HG02610 (cell line): ENCODE measurements around the gene PCSK1.

Experiments
- ATAC-seq: cut with Tn5 transposase; IDR thresholded peaks from one replicate; pipeline ENCODE4 v1.9.1; 2021; ENCODE audit warnings: mild to moderate bottlenecking, moderate library complexity; ENCODE audit not compliant: unreplicated experiment

Gene PCSK1

GRCh38 chr5:96433066-96433447, at the start of gene PCSK1:
Gene PCSK1 (minus strand): TSS chr5:96433248. CDS start chr5:96433042, 206 bp downstream.
- no peak for ATAC-seq

- no peak for ATAC-seq
Observed at GRCh38 chr5:96481867-96482266, 48.8 kb upstream of the PCSK1 start.

DNA sequence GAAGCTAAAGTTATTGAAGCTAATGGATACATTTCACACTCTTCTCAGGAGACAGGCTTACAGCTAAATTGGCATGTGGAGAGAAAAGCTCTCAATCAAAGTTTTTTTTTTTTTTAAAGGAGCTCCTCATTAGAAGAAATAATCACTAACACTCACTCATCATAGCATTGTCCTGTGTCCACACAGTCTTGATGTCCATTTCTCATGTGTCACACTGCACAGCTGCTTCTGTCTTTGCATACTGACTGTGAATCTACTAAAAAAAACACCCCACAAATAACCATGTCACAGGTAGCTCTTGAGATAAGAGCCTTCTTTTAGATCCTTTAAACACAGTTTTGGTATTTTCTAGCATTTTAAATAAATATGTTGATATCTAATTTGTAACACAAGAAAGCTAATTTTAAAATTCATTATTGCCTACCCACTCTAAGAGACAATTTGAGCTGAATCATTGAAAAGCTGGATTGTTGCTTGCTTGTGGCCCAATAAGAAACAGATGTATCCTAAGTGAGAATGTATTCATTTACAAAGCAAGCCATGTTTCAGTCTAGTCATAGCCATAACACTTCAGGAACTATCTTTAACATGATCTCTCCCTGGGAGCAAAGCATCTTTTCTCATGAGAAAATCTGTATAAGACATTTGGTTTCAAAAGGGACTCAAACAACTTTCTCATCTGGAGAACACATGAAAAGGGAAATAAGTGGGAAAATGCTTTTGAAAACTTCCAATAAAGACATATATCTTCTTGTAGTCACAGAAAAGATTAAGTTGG, 48.1 kb upstream of the PCSK1 start:
- ATAC-seq, result no peak

- ATAC-seq, result no peak
Observed at GRCh38 chr5:96478983-96479382, 45.9 kb upstream of the PCSK1 start.

DNA sequence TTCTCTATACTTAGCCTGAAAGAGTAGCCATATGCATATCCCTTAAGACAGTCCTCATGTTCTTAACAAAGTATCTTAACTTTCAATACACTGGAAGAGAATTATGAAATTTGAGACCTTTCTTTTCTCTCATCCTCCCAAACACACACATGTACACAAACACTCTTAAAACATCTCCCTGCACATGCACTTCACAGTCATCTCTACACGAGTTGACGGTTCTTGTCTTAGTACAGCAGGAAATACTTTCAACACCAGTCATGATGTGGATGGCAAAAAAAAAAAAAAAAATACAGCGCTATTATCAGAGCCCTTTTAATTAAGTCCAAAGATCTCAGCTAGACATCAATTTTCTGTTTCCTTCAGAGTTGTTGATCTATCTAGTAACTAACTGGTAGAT, 43.6 kb upstream of the PCSK1 start:
- no peak for ATAC-seq

GRCh38 chr5:96474073-96474472, 41.0 kb upstream of the PCSK1 start:
- no peak for ATAC-seq

- ATAC-seq, result no peak
Observed at GRCh38 chr5:96473155-96473554, 40.1 kb upstream of the PCSK1 start.

DNA sequence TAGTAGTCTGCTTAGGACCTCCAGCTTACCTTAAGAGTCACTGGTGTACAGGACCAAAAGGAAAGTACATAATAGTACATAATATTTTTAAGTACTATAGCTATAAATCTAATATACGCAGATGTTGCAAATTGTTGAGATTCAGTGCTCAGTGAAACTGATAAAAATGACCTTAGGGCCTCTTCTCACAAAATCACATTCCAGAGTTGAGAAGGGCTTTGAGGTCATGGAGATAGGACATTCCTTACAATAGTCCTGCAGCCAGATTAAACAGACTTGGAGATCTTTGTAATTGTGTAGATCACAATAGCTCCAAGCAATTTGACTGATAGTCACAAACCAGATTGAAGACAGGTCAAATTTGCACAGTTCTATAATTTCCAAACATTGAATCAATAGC, 37.7 kb upstream of the PCSK1 start:
- no peak for ATAC-seq

- no peak for ATAC-seq
Observed at GRCh38 chr5:96468956-96469355, 35.9 kb upstream of the PCSK1 start.

- no peak for ATAC-seq
Observed at GRCh38 chr5:96463091-96463490, 30.0 kb upstream of the PCSK1 start.

DNA sequence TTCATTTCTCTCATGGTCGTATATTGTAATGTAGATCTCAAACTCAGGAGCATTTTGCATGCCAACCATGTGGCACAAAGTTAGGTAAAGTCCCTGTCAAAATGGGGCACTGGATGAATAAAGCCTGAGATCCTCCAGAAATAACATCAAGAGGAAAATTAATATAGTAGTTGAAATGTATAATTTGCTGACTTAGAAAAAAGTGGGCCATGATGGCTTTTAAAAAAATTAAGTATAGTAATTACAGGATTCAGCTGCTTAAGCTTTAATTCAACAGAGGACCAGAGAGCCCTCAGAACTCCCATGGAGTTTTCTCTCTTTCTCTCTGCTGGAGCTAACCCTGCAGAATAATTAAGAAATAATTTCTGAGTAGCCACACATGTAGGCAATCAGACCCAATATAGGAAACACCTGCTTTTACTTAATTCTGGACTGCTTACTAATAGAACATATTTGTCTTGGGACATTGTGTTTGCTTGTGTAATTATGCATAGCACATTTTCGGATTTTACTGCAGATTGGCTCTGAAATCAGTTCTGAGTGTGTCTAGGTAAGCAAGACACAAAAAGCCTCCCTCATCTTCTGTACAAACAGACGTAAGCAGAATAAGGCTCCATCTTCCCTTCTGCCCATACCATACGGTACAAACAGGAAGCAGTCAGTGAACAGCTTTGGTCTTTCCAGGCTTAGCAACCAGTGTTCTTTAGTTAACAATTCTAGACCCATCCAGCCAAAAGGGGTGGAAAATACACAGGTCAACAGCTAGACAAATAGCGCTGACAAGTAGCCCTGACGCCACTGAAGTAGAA, 26.5 kb upstream of the PCSK1 start:
- no peak for ATAC-seq

DNA sequence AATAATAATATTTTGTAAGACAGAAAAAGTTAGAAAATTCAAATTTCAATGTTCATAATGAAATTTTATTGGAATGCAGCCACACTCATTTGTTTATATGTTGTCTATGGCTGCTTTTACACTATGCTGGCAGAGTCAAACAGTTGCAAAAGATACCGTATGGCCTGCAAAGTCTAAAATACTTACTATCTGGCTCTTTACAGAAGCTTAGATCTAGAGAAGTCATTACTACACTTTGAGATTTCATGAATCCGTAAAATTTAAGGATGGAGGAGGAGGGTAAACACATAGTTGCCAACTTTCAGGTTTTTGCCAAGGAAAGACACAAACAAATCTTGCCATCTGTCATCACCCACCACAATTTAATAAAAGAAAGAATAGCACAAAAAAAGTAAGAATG, 25.1 kb upstream of the PCSK1 start:
- ATAC-seq, result no peak

DNA sequence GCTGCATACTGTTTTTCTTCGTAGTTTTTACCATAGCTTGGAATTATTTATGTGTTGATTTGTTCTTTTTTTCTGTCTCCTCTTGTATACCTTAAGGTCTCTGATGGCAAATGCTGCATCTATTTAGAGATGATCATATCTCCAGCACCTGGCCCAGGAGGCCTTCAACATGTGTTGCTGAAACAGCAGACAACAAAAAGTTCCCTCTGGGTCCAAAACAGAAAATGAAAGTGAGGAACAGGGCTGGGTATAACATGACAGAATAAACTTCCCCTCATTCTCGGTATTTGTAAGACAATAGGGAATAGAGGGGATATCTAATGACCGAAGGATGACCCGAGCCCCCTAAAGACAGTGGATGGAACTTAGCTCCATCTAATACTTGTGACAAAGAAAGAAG, 22.7 kb upstream of the PCSK1 start:
- no peak for ATAC-seq

DNA sequence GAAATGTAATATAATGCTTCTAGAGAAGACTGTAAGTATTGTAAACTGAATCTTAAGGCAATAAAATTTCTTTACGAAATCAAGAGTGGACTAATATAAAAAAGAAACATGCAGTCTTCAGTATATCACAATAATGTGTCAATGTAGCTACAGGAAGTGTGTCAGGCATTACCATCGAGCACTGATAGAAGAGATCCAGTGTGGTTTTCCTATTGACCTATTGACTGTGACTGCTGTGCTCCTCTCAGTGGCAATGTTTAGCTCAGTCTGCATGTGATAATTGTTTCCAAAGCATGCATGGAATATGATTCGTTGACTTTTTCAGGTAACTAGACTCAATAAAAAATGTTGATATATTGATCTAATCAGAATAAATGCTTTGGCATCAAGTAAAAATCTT, 20.3 kb upstream of the PCSK1 start:
- no peak for ATAC-seq

GRCh38 chr5:96447949-96448348, 14.9 kb upstream of the PCSK1 start:
- no peak for ATAC-seq

GRCh38 chr5:96440185-96440538, 7.1 kb upstream of the PCSK1 start:
- peak; percentile 23 for ATAC-seq

DNA sequence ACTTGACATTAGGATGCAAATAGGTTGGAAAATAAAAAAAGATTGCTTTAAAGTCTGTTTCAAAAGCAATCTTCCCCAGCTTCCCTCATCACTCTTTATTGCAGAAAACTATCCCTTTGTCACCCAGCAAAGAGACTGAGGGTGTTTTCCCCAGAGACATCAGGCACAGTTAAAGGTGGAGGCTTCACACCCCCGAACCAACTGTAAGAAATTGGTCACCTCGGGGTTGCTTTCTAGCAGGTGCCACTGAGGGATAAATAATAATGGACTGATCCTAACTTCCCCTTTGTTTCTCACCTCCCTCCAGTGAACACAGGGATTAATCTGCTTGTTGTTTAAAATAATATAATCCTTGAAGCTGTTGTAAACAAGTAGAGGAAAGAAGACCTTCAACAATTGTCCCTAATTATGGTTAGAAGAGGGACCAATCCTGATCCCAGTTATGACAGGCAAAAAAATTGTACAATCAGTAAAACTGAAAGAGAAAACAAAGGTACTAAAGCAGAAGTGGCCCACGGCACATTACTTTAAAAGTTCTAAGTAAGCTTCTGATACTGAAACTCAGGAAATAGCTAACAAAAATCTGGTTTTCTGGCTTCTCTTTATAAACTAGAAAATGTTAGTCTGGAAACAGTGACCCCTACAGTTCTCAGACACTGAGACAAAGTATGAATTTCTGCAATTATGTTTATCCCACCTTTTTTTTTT, 6.6 kb upstream of the PCSK1 start:
- ATAC-seq, result peak; percentile 91

GRCh38 chr5:96434201-96434645, 1.2 kb upstream of the PCSK1 start:
- ATAC-seq, result peak; percentile 75

- peak; percentile 38 for ATAC-seq
Observed at GRCh38 chr5:96432216-96433065, 607 bp downstream of the PCSK1 start.

- ATAC-seq, result no peak
Observed at GRCh38 chr5:96431376-96432187, 1.5 kb downstream of the PCSK1 start.
